MM.1S (cell line): ENCODE data around the gene CCSER1.

ENCODE experiments used
- DNase-seq: peaks from one replicate; pipeline ENCODE4 v3.0.0-alpha.2; 2015
- H2AFZ ChIP-seq: fragments of 300-600 bp; sonication (generic); 2 replicates; pipeline ENCODE4 v1.6.0; 2016; ENCODE audit warnings: antibody characterized with exemption, low read length
- H3F3A ChIP-seq: fragments of 300-600 bp; sonication (generic); 2 replicates; pipeline ENCODE4 v1.6.1; 2016; ENCODE audit warnings: mild to moderate bottlenecking, antibody characterized with exemption, low read length, moderate library complexity, mixed read lengths; ENCODE audit not compliant: insufficient read depth
- H3K27ac ChIP-seq: fragments of 300-600 bp; sonication (generic); 2 replicates; pipeline ENCODE4 v1.5.1; 2016; ENCODE audit warnings: mild to moderate bottlenecking, low read length
- H3K27me3 ChIP-seq: fragments of 300-600 bp; sonication (generic); replicated peaks from 2 replicates; pipeline ENCODE4 v1.6.0; 2016; ENCODE audit warnings: low read length; ENCODE audit not compliant: insufficient read depth
- H3K36me3 ChIP-seq: fragments of 300-600 bp; sonication (generic); replicated peaks from 2 replicates; pipeline ENCODE4 v1.6.1; 2016; ENCODE audit warnings: mild to moderate bottlenecking, low read length, mixed read lengths; ENCODE audit not compliant: insufficient read depth
- H3K4me1 ChIP-seq: fragments of 300-600 bp; sonication (generic); 2 replicates; pipeline ENCODE4 v1.6.1; 2016; ENCODE audit warnings: low read length, mixed read lengths
- H3K4me2 ChIP-seq: fragments of 300-600 bp; sonication (generic); 2 replicates; pipeline ENCODE4 v1.6.0; 2016; ENCODE audit warnings: low read depth, low read length
- H3K4me3 ChIP-seq: fragments of 300-600 bp; sonication (generic); 2 replicates; pipeline ENCODE4 v1.5.1; 2016; ENCODE audit warnings: low read length, mixed read lengths
- H3K79me2 ChIP-seq: fragments of 300-600 bp; sonication (generic); 2 replicates; pipeline ENCODE4 v1.6.1; 2016; ENCODE audit warnings: mixed run types, low read length, mixed read lengths
- H3K9ac ChIP-seq: fragments of 300-600 bp; sonication (generic); 2 replicates; pipeline ENCODE4 v1.6.1; 2016; ENCODE audit warnings: low read length, mixed read lengths
- H3K9me2 ChIP-seq: fragments of 300-600 bp; sonication (generic); replicated peaks from 2 replicates; pipeline ENCODE4 v1.6.1; 2016; ENCODE audit warnings: mild to moderate bottlenecking, low read length, mixed read lengths; ENCODE audit not compliant: insufficient read depth
- H3K9me3 ChIP-seq: fragments of 300-600 bp; sonication (generic); replicated peaks from 2 replicates; pipeline ENCODE4 v1.6.1; 2016; ENCODE audit warnings: mild to moderate bottlenecking, low read length, mixed read lengths; ENCODE audit not compliant: insufficient read depth
- H4K20me1 ChIP-seq: fragments of 300-600 bp; sonication (generic); 2 replicates; pipeline ENCODE4 v1.6.1; 2016; ENCODE audit warnings: mild to moderate bottlenecking, low read length, moderate library complexity, mixed read lengths; ENCODE audit not compliant: insufficient read depth
- CTCF ChIP-seq: fragments of 300-600 bp; sonication (generic); IDR thresholded peaks from 2 replicates; pipeline ENCODE4 v1.5.1; 2016; ENCODE audit warnings: antibody characterized with exemption, low read length, mixed read lengths
- EZH2 ChIP-seq: fragments of 300-600 bp; sonication (generic); optimal IDR thresholded peaks from 2 replicates; pipeline ENCODE3; 2017; ENCODE audit warnings: low read depth, mild to moderate bottlenecking, antibody characterized with exemption, low read length, mixed read lengths
- EZH2phosphoT487 ChIP-seq: fragments of 300-600 bp; sonication (generic); IDR thresholded peaks from 2 replicates; pipeline ENCODE4 v1.6.1; 2018; ENCODE audit warnings: antibody characterized with exemption, low read length

The CCSER1 gene

GRCh38 chr4:90145319-90145718 lies 18.1 kb downstream of the CCSER1 start:
- Histone ChIP-seq H3K27ac (no peak overlapping the region), H3K79me2 (no peaks in the 10 kb centered on the region), H3K4me3 (no peak overlapping the region), H3K4me1 (peaks cover 3% of the 10 kb centered on the region; the same call in 1 of the 2 replicates), H3F3A (no peaks in the 10 kb centered on the region), H4K20me1 (no peaks in the 10 kb centered on the region), H3K36me3 (no peaks in the 10 kb centered on the region), H3K9ac (no peak overlapping the region), H3K4me2 (no peak overlapping the region), H3K27me3 (no peaks in the 10 kb centered on the region), H3K9me2 (no peaks in the 10 kb centered on the region), H3K9me3 (no peaks in the 10 kb centered on the region), H2AFZ (no peak overlapping the region)
- TF ChIP-seq EZH2, result no peak
- no peak for DNase-seq

- no peak overlapping the region for H3K4me3 ChIP-seq
Observed at GRCh38 chr4:90146306-90146705, 19.1 kb downstream of the CCSER1 start.

DNA sequence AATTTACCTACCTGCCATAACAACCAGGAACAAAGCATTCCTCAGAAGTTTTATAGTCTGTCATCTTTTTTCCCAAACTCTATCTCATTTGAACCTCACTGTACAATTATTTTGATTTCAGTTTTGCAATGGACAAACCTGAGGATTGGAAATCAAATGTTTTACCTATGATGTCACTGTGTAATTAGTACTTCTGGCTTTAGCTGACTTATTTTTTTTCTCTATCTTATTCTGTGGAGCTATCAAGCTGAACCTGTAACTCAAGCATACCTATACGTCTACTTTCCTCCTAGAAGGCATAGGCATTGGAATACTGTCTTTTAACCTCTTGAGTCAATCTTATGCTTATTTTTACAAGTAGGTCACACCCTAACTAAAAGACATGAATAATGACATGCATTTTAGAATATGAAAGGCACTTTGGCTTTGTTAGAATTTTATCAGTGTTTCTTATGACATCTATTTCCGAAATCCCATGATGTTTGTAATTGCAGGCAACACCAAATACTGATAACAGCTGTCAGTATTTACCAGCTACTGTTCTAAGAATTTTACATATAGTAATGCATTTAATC lies 21.5 kb downstream of the CCSER1 start:
- Histone ChIP-seq H3K36me3 (no peaks in the 10 kb centered on the region), H3F3A (no peaks in the 10 kb centered on the region), H3K9me3 (no peaks in the 10 kb centered on the region), H2AFZ (no peak overlapping the region), H3K4me3 (no peak overlapping the region), H3K9ac (no peak overlapping the region), H3K4me2 (no peak overlapping the region), H3K4me1 (no peaks in the 10 kb centered on the region), H3K9me2 (no peaks in the 10 kb centered on the region), H4K20me1 (no peaks in the 10 kb centered on the region), H3K27me3 (no peaks in the 10 kb centered on the region), H3K27ac (no peak overlapping the region), H3K79me2 (peaks cover 3% of the 10 kb centered on the region; the same call in 1 of the 2 replicates)
- no peak for TF ChIP-seq CTCF
- no peak for TF ChIP-seq EZH2
- no peak for TF ChIP-seq EZH2phosphoT487
- DNase-seq, result no peak

More at GRCh38 chr4:90146306-90146705, 19.1 kb downstream of the CCSER1 start:
- no peaks in the 10 kb centered on the region for H3K36me3 ChIP-seq
- H3K27me3 ChIP-seq, result no peaks in the 10 kb centered on the region
- no peaks in the 10 kb centered on the region for H4K20me1 ChIP-seq
- H3K79me2 ChIP-seq, result no peaks in the 10 kb centered on the region
- no peak overlapping the region for H3K4me2 ChIP-seq
- no peaks in the 10 kb centered on the region for H3K9me2 ChIP-seq
- H3K9ac ChIP-seq, result no peak overlapping the region
- H3F3A ChIP-seq, result no peaks in the 10 kb centered on the region
- H3K9me3 ChIP-seq, result no peaks in the 10 kb centered on the region
- H3K27ac ChIP-seq, result no peak overlapping the region
- H3K4me1 ChIP-seq, result peaks cover 3% of the 10 kb centered on the region; the same call in 1 of the 2 replicates
- DNase-seq, result no peak
- no peak overlapping the region for H2AFZ ChIP-seq
- TF ChIP-seq EZH2 (no peak), CTCF (no peak), EZH2phosphoT487 (no peak)

- no peak overlapping the region for H3K4me3 ChIP-seq
- no peak overlapping the region for H3K9ac ChIP-seq
- H3K4me2 ChIP-seq, result no peak overlapping the region
- H3K27me3 ChIP-seq, result no peaks in the 10 kb centered on the region
- no peaks in the 10 kb centered on the region for H4K20me1 ChIP-seq
- H3K9me2 ChIP-seq, result no peaks in the 10 kb centered on the region
- H3K27ac ChIP-seq, result no peak overlapping the region
- no peaks in the 10 kb centered on the region for H3K36me3 ChIP-seq
- no peak for DNase-seq
- no peaks in the 10 kb centered on the region for H3K9me3 ChIP-seq
- no peak overlapping the region for H2AFZ ChIP-seq
- H3K4me1 ChIP-seq, result no peaks in the 10 kb centered on the region
- no peaks in the 10 kb centered on the region for H3F3A ChIP-seq
- peaks cover 3% of the 10 kb centered on the region; the same call in 1 of the 2 replicates for H3K79me2 ChIP-seq
- TF ChIP-seq EZH2phosphoT487 (no peak), CTCF (no peak), EZH2 (no peak)
Observed at GRCh38 chr4:90152024-90152423, 24.8 kb downstream of the CCSER1 start.
